Panc1 (cell line): Measurements from ENCODE around the gene CCDC71. TPM values are rescaled to one million over a fixed set of nuclear protein-coding genes. Genes with fewer than 3 reads are reported as not detected.
A peak's percentile ranks its signal among the peaks of the same experiment; 100 is the strongest.

Source experiments
- ATAC-seq: fragments of 200-7000 bp; cut with Tn5 transposase; 2 replicates; pipeline ENCODE4 v1.9.1; 2020; ENCODE audit warnings: mild to moderate bottlenecking, moderate library complexity
- BruUV-seq: library from RNA; stranded (reverse); fragments of 400-500 nt; replicated peaks from 2 replicates; lab custom pipeline; 2021; lab: Mats Ljungman, UMichigan
- CTCF ChIA-PET: fragments of 300-600 bp; sonication (Branson Sonifier 250); formaldehyde crosslinking; loops from one replicate; lab custom pipeline; 2022; ENCODE audit warnings: antibody characterized with exemption; lab: Charles Lee
- POLR2A ChIA-PET: fragments of 300-600 bp; sonication (Branson Sonifier 250); formaldehyde crosslinking; loops from one replicate; lab custom pipeline; 2022; ENCODE audit warnings: antibody characterized with exemption; lab: Charles Lee
- DNase-seq: peaks from one replicate; pipeline ENCODE4 v3.0.0-alpha.2; 2010; ENCODE audit warnings: low read depth, low spot score
- H3K27ac ChIP-seq: 2 replicates; pipeline ENCODE4 v1.5.1; 2011; ENCODE audit warnings: mild to moderate bottlenecking, low read length, inconsistent platforms
- H3K27me3 ChIP-seq: fragments of 200-500 bp; sonication (Bioruptor generic); 2 replicates; pipeline ENCODE4 v1.6.0; 2014; ENCODE audit warnings: low read length, inconsistent platforms; ENCODE audit not compliant: control insufficient read depth, insufficient read depth
- H3K36me3 ChIP-seq: fragments of 200-500 bp; sonication (Bioruptor generic); 2 replicates; pipeline ENCODE4 v1.5.1; 2014; ENCODE audit warnings: inconsistent platforms, mild to moderate bottlenecking, low read length, moderate library complexity; ENCODE audit not compliant: control insufficient read depth, insufficient read depth
- H3K4me1 ChIP-seq: 2 replicates; pipeline ENCODE4 v1.5.1; 2011; ENCODE audit warnings: inconsistent platforms, mild to moderate bottlenecking, low read length, moderate library complexity; ENCODE audit not compliant: control insufficient read depth, insufficient read depth
- H3K4me3 ChIP-seq, 2 experiments: 2 replicates each; pipeline ENCODE4 v1.5.1; 2011 to 2012; ENCODE audit warnings: low read depth in 2 of 2, low read length in 2 of 2, mild to moderate bottlenecking in 2 of 2, inconsistent platforms in 1 of 2, moderate library complexity in 1 of 2
- H3K9me3 ChIP-seq: fragments of 200-500 bp; sonication (Bioruptor generic); 2 replicates; pipeline ENCODE4 v1.5.1; 2014; ENCODE audit warnings: low read depth, mild to moderate bottlenecking, inconsistent platforms, low read length, moderate library complexity; ENCODE audit not compliant: control insufficient read depth, insufficient read depth
- POLR2AphosphoS5 ChIP-seq: IDR thresholded peaks from 2 replicates; pipeline ENCODE4 v1.6.1; 2012; ENCODE audit warnings: mild to moderate bottlenecking, low read depth, low read length, moderate library complexity
- SIN3A ChIP-seq: IDR thresholded peaks from 2 replicates; pipeline ENCODE4 v1.6.1; 2012; ENCODE audit warnings: low read depth, mild to moderate bottlenecking, low read length, moderate library complexity, borderline replicate concordance; ENCODE audit not compliant: insufficient read depth
- TCF7L2 ChIP-seq: IDR thresholded peaks from 2 replicates; pipeline ENCODE4 v1.6.1; 2011; ENCODE audit warnings: mild to moderate bottlenecking, low read depth, low read length, inconsistent platforms
- in situ Hi-C: cut with HindIII; loops from 2 replicates; pipeline ENCODE4 v1.10.0; 2016; ENCODE audit warnings: low sequenced_read_pairs, low pct_unique_long_range_greater_than_20kb
- intact Hi-C: fragments of 100-400 bp; cut with micrococcal nuclease; formaldehyde crosslinking; loops from one replicate; pipeline ENCODE4 v1.10.0; 2022; ENCODE audit not compliant: unreplicated experiment
- total RNA-seq: library from RNA; stranded (reverse); gene quantifications from one replicate; pipeline ENCODE4 v1.2.1, GENCODE V29; 2021; ENCODE audit not compliant: unreplicated experiment
- TF ChIP-seq, protein P1 (sequence below), 2 experiments: IDR thresholded peaks; 2 replicates each; pipeline ENCODE4 v1.6.1; 2011 to 2012; ENCODE audit warnings: low read depth in 2 of 2, control low read depth in 1 of 2, low read length in 1 of 2, mild to moderate bottlenecking in 1 of 2, moderate library complexity in 1 of 2; ENCODE audit not compliant: insufficient read depth in 1 of 2
- TF ChIP-seq, protein P2 (sequence below): fragments of 450-650 bp; IDR thresholded peaks from 2 replicates; pipeline ENCODE4 v1.5.1; 2017; ENCODE audit warnings: mild to moderate bottlenecking

CCDC71 gene
- total RNA-seq, 1 experiment from 2014 or later = 14.1 TPM

DNA sequence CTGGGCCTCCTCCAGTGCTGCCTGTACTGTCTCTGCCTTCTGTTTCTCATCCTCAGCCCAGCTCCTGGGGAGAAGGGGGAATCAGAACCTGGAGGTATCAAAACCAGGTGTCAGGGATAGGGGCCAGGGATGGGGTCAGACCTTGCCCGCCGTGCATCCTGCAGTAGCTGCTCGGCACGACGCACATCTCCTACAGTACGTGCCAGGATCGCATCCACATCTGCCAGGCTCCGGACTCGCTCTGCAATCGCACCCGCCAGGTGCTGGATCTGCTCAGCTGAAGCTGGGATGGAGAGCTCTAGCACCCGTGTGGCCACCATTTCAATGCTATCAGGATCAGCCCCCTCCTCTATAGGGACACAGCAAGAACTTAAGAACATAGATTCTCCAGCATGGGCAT is 44.1 kb downstream of the CCDC71 start:
- Histone ChIP-seq H3K36me3 (no peaks in the 10 kb centered on the region; the same call in 1 of the 2 replicates), H3K4me3 (no peak overlapping the region), H3K27me3 (no peaks in the 10 kb centered on the region), H3K27ac (no peak overlapping the region), H3K9me3 (no peaks in the 10 kb centered on the region), H3K4me1 (peaks cover 8% of the 10 kb centered on the region)
- CTCF ChIA-PET = no interaction called here
- intact Hi-C loops (no loop called here), in situ Hi-C loops (no loop called here)
- DNase-seq (no peak), ATAC-seq (no peak)
- TSS peak; percentile 50 for BruUV-seq
- POLR2A ChIA-PET = no interaction called here
- TF ChIP-seq POLR2AphosphoS5 = no peak
- TF ChIP-seq SIN3A = no peak
- TF ChIP-seq, protein P1, sequence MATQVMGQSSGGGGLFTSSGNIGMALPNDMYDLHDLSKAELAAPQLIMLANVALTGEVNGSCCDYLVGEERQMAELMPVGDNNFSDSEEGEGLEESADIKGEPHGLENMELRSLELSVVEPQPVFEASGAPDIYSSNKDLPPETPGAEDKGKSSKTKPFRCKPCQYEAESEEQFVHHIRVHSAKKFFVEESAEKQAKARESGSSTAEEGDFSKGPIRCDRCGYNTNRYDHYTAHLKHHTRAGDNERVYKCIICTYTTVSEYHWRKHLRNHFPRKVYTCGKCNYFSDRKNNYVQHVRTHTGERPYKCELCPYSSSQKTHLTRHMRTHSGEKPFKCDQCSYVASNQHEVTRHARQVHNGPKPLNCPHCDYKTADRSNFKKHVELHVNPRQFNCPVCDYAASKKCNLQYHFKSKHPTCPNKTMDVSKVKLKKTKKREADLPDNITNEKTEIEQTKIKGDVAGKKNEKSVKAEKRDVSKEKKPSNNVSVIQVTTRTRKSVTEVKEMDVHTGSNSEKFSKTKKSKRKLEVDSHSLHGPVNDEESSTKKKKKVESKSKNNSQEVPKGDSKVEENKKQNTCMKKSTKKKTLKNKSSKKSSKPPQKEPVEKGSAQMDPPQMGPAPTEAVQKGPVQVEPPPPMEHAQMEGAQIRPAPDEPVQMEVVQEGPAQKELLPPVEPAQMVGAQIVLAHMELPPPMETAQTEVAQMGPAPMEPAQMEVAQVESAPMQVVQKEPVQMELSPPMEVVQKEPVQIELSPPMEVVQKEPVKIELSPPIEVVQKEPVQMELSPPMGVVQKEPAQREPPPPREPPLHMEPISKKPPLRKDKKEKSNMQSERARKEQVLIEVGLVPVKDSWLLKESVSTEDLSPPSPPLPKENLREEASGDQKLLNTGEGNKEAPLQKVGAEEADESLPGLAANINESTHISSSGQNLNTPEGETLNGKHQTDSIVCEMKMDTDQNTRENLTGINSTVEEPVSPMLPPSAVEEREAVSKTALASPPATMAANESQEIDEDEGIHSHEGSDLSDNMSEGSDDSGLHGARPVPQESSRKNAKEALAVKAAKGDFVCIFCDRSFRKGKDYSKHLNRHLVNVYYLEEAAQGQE (IDR thresholded peaks at IDR 0.05; ENCODE audit: insufficient read depth in 1 of 2, low read depth in 2 of 2, low read length in 1 of 2) = no peak
- TF ChIP-seq, protein P2, sequence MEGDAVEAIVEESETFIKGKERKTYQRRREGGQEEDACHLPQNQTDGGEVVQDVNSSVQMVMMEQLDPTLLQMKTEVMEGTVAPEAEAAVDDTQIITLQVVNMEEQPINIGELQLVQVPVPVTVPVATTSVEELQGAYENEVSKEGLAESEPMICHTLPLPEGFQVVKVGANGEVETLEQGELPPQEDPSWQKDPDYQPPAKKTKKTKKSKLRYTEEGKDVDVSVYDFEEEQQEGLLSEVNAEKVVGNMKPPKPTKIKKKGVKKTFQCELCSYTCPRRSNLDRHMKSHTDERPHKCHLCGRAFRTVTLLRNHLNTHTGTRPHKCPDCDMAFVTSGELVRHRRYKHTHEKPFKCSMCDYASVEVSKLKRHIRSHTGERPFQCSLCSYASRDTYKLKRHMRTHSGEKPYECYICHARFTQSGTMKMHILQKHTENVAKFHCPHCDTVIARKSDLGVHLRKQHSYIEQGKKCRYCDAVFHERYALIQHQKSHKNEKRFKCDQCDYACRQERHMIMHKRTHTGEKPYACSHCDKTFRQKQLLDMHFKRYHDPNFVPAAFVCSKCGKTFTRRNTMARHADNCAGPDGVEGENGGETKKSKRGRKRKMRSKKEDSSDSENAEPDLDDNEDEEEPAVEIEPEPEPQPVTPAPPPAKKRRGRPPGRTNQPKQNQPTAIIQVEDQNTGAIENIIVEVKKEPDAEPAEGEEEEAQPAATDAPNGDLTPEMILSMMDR = no peak
- TF ChIP-seq TCF7L2 = no peak

DNA sequence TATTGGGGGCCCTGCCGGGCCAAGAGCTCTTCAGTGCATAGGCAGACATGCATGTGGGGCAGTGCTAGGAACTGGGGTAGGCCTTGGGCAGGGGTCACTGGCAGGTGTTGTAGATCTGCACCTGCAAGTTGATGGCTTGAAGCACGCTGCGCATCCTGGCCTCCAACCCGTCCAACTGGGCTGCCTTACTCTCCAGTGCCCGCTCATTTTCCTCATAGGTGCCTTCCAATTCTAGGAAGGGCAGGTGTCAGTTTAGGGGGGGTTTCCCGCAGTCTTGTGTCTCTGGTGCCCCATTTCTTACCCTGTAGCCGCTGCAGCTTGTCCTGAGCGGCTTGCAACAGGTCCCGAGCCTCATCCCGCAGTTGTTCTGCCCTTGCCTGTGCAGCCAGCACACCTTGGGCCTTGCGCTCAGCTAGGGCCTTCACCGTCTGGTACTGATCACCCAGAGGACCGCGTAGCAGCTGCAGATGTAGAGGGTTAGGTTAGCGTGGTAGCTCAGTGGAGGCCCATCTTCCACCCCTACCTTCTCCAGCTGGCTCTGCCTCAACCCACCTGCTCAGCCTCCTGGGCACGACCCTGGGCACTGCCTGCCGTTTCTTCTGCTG is 44.9 kb downstream of the CCDC71 start:
- H3K36me3 ChIP-seq = no peaks in the 10 kb centered on the region; the same call in 1 of the 2 replicates
- ChIA-PET POLR2A (interaction anchor here (0.7 to 0.8 kb wide), 3 partner anchors 12 to 236 kb away, joined by 3 to 8 read pairs (median 4); partner anchors contain the start of gene WDR6), CTCF (interaction anchor here (0.5 to 0.7 kb wide), 3 partner anchors 19 to 1851 kb away, joined by 3 to 5 read pairs (median 3); no protein-coding TSS in a partner anchor)
- intact Hi-C loops = no loop called here
- TF ChIP-seq POLR2AphosphoS5 (no peak), TCF7L2 (no peak)
- TF ChIP-seq, protein P1 (IDR thresholded peaks at IDR 0.05; ENCODE audit: insufficient read depth in 1 of 2, low read depth in 2 of 2, low read length in 1 of 2) = no peak
- no peak for DNase-seq
- ATAC-seq = no peak; the same call in 1 of the 2 replicates
- no peaks in the 10 kb centered on the region for H3K9me3 ChIP-seq
- peak overlapping the region; percentile 92 for H3K27ac ChIP-seq
- in situ Hi-C loops = no loop called here
- BruUV-seq = no TSS peak
- peak overlapping the region in 1 of 2 experiments; percentile 83; a peak in 2 of 4 replicates for H3K4me3 ChIP-seq
- H3K27me3 ChIP-seq = no peaks in the 10 kb centered on the region
- H3K4me1 ChIP-seq = peaks cover 8% of the 10 kb centered on the region
